ENCODE results near the gene CEP57L1. TPM values are rescaled to one million over a fixed set of nuclear protein-coding genes. Genes with fewer than 3 reads are reported as not detected.

CEP57L1 gene
- total RNA-seq, 1 donor from 2014 or later = 16.7 TPM

DNA sequence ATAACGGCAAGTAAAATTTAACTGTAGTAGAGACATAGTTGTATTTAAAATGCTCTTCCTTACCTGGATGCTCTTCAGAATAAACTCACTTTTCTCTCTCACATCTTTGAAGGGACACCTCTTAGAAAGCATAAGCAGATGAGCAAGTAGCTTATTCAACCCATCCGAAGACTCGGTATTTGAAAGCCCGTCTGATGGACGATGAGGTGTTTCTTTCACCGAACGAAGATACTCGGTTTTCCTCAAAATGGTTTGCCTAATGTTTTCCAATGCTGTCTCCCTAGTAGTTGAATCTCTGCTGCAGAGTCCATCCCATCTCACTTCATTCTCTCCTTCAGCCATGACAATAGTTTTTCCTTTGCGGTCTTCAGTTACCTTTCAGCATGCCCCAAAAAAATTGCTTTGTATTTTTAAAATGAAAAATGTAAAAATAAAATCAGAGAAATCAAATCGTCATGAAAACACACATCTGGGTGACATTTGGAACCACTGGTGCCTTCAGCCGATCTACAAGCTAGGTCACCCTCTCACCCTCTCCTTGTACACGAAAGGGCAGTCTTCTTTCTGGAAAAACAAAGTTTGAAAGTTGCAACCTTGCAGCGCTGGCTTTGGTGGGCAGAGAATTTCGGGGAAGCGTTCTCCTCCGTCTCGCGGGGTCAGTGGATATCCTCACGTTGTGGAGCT is 1.4 kb upstream of the CEP57L1 start:
- TF ChIP-seq CTCF (IDR thresholded peaks at IDR 0.05; ENCODE audit: insufficient read depth, low read length, poor library complexity, severe bottlenecking) = no peak
- Histone ChIP-seq H3K36me3 (ENCODE audit: control insufficient read depth, insufficient read depth, low read length) (no peaks in the 10 kb centered on the region), H3K4me3 (ENCODE audit: low read depth, low read length) (peak overlapping the region; percentile 90), H3K27me3 (ENCODE audit: control insufficient read depth, insufficient read depth, low read length) (no peaks in the 10 kb centered on the region)
- DNase-seq (ENCODE audit: low read depth) = no peak

- Histone ChIP-seq H3K27me3 (ENCODE audit: control insufficient read depth, insufficient read depth, low read length) (no peaks in the 10 kb centered on the region), H3K4me3 (ENCODE audit: low read depth, low read length) (peak within 1 kb of the TSS; percentile 90), H3K36me3 (ENCODE audit: control insufficient read depth, insufficient read depth, low read length) (no peaks in the 10 kb centered on the region)
- TF ChIP-seq CTCF (IDR thresholded peaks at IDR 0.05; ENCODE audit: insufficient read depth, low read length, poor library complexity, severe bottlenecking) = no peak
- DNase-seq (ENCODE audit: low read depth) = peak; percentile 61
Measured at GRCh38 chr6:109094416-109095035, 781 bp upstream of the CEP57L1 start, which contains the start of gene SESN1. Gene SESN1, minus strand, starts transcription at chr6:109094846. Its CDS starts 773 bp downstream, at chr6:109094073.

DNA sequence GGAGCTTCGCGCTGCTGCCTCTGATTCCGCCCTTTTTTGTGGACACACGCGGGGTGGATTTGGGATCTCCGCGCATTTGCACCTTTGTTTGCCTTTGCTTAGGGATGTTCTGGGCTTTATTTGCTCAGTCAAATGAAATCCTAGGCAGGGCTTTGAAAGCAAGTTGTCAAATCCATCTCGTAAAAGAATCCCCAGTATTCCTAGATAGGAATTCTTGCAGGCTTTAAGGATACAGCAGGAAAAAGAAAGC is 453 bp downstream of the CEP57L1 start:
- peak overlapping the region; percentile 90 for H3K4me3 ChIP-seq (ENCODE audit: low read depth, low read length)
- no peak for TF ChIP-seq CTCF (IDR thresholded peaks at IDR 0.05; ENCODE audit: insufficient read depth, low read length, poor library complexity, severe bottlenecking)
- DNase-seq (ENCODE audit: low read depth) = no peak

DNA sequence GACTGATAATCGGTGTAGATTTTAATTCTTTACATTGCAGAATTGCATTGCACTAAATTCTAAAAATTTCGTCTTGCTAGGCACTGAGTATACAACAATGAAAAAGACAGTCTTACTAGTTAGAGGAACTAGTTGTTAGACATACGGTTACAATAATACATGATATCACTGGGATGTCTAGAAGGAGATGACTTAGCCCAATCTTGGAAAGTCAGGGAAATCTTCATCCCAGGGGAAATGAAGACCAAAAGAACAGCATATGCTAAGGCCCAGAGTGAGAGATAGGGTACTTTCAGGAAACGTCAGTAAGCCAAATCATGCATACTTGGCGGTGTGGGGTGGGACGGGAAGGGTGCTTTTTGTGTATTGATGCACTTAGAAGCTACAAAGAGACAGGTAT is 901 bp downstream of the CEP57L1 start:
- no peak for DNase-seq (ENCODE audit: low read depth)

More for the DNA sequence above, 453 bp downstream of the CEP57L1 start:
- no peaks in the 10 kb centered on the region for H3K27me3 ChIP-seq (ENCODE audit: control insufficient read depth, insufficient read depth, low read length)
- H3K36me3 ChIP-seq (ENCODE audit: control insufficient read depth, insufficient read depth, low read length) = no peaks in the 10 kb centered on the region

GRCh38 chr6:109097661-109098060 is 2.4 kb downstream of the CEP57L1 start:
- Histone ChIP-seq H3K4me3 (ENCODE audit: low read depth, low read length) (no peak overlapping the region), H3K27me3 (ENCODE audit: control insufficient read depth, insufficient read depth, low read length) (no peaks in the 10 kb centered on the region), H3K36me3 (ENCODE audit: control insufficient read depth, insufficient read depth, low read length) (no peaks in the 10 kb centered on the region)
- TF ChIP-seq CTCF (IDR thresholded peaks at IDR 0.05; ENCODE audit: insufficient read depth, low read length, poor library complexity, severe bottlenecking) = no peak
- no peak for DNase-seq (ENCODE audit: low read depth)

More for the DNA sequence above, 901 bp downstream of the CEP57L1 start:
- no peak for TF ChIP-seq CTCF (IDR thresholded peaks at IDR 0.05; ENCODE audit: insufficient read depth, low read length, poor library complexity, severe bottlenecking)
- no peaks in the 10 kb centered on the region for H3K27me3 ChIP-seq (ENCODE audit: control insufficient read depth, insufficient read depth, low read length)
- peak overlapping the region; percentile 90 for H3K4me3 ChIP-seq (ENCODE audit: low read depth, low read length)
- H3K36me3 ChIP-seq (ENCODE audit: control insufficient read depth, insufficient read depth, low read length) = no peaks in the 10 kb centered on the region

DNA sequence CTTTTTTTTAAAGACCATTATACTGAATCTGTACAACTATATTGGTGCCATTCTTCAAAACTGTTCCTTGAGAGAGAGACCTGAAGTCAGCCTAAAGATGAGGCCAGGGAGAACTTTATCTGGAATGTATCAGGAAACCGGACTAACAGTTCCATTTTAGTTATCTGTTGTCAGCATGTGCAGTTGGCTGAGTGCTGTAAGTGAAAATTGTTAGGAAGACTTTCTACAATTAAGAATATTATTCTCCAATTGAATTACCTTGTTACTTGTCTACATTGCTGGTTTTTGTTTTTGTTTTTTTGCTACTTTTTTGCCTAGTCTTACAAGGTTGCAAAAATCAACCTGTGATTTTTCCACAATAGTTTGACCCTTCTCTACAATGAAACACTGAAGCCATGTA is 7.5 kb downstream of the CEP57L1 start:
- TF ChIP-seq CTCF (IDR thresholded peaks at IDR 0.05; ENCODE audit: insufficient read depth, low read length, poor library complexity, severe bottlenecking) = no peak
- DNase-seq (ENCODE audit: low read depth) = no peak
- H3K27me3 ChIP-seq (ENCODE audit: control insufficient read depth, insufficient read depth, low read length) = no peaks in the 10 kb centered on the region

More for the DNA sequence above, 7.5 kb downstream of the CEP57L1 start:
- Histone ChIP-seq H3K4me3 (ENCODE audit: low read depth, low read length) (no peak overlapping the region), H3K36me3 (ENCODE audit: control insufficient read depth, insufficient read depth, low read length) (no peaks in the 10 kb centered on the region)

Data from kidney epithelial cell (primary cell).